PC-9 (cell line): ENCODE data around the gene OAF.

Source experiments
- EZH2 ChIP-seq: fragments of 200-600 bp; sonication (generic); IDR thresholded peaks from 2 replicates; pipeline ENCODE4 v1.8.0; 2017; ENCODE audit warnings: antibody characterized with exemption, low read depth
- TF ChIP-seq, protein P1 (sequence below): fragments of 200-600 bp; sonication (generic); conservative IDR thresholded peaks from 2 replicates; pipeline ENCODE4 v1.6.1; 2017; ENCODE audit warnings: mixed run types, antibody characterized with exemption, mild to moderate bottlenecking, moderate library complexity

- TF ChIP-seq EZH2, result no peak
- TF ChIP-seq, protein P1, sequence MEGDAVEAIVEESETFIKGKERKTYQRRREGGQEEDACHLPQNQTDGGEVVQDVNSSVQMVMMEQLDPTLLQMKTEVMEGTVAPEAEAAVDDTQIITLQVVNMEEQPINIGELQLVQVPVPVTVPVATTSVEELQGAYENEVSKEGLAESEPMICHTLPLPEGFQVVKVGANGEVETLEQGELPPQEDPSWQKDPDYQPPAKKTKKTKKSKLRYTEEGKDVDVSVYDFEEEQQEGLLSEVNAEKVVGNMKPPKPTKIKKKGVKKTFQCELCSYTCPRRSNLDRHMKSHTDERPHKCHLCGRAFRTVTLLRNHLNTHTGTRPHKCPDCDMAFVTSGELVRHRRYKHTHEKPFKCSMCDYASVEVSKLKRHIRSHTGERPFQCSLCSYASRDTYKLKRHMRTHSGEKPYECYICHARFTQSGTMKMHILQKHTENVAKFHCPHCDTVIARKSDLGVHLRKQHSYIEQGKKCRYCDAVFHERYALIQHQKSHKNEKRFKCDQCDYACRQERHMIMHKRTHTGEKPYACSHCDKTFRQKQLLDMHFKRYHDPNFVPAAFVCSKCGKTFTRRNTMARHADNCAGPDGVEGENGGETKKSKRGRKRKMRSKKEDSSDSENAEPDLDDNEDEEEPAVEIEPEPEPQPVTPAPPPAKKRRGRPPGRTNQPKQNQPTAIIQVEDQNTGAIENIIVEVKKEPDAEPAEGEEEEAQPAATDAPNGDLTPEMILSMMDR, result no peak
These were observed 8.6 kb downstream of the OAF start for GRCh38 chr11:120219232-120219937.
